T-cell (primary cell): ENCODE data around the gene MED27. TPM values are rescaled to one million over a fixed set of nuclear protein-coding genes. Genes with fewer than 3 reads are reported as not detected.

ENCODE experiments used
- ATAC-seq, 4 experiments: fragments of 200-7000 bp in 3 of 4; fragments of 150-1000 bp in 1 of 4; cut with Tn5 transposase; replicated peaks in 1 of 4; 1 replicate in 3 of 4; 2 replicates in 1 of 4; pipeline ENCODE4 v1.10.0; 2021; ENCODE audit warnings: moderate library complexity in 3 of 4, mild to moderate bottlenecking in 2 of 4, moderate number of reproducible peaks in 1 of 4
- CTCF ChIA-PET, 2 donors: fragments of 300-600 bp; sonication (Branson Sonifier 250); formaldehyde crosslinking; loops; one replicate each; lab custom pipeline; 2022; ENCODE audit warnings: antibody characterized with exemption in 2 of 2; lab: Charles Lee
- POLR2A ChIA-PET, 2 donors: fragments of 300-600 bp; sonication (Branson Sonifier 250); formaldehyde crosslinking; loops; one replicate each; lab custom pipeline; 2022; ENCODE audit warnings: antibody characterized with exemption in 2 of 2; lab: Charles Lee
- DNase-seq, 35 experiments: peaks; one replicate each; pipeline versions ENCODE4 v3.0.0 to v3.0.0-alpha.2; 2013 to 2023
- H3K27ac ChIP-seq: one replicate; pipeline ENCODE4 v1.5.1; 2013; ENCODE audit warnings: low read length
- H3K27me3 ChIP-seq, 2 experiments: replicated peaks in 1 of 2; 1 replicate in 1 of 2; 2 replicates in 1 of 2; pipeline versions ENCODE4 v1.6.1 to v1.7.0; 2013; ENCODE audit warnings: low read length in 1 of 2, mixed read lengths in 1 of 2; ENCODE audit not compliant: control insufficient read depth in 2 of 2, insufficient read depth in 2 of 2; ENCODE audit errors: extremely low read depth in 1 of 2
- H3K36me3 ChIP-seq, 2 donors: 1 replicate in 1 of 2; 2 replicates in 1 of 2; pipeline versions ENCODE4 v1.6.1 to v1.7.0; 2013; ENCODE audit warnings: low read length in 1 of 2; ENCODE audit not compliant: control insufficient read depth in 2 of 2, insufficient read depth in 1 of 2; ENCODE audit errors: extremely low read depth in 1 of 2
- H3K4me1 ChIP-seq, 2 experiments: 1 replicate in 1 of 2; 2 replicates in 1 of 2; pipeline versions ENCODE4 v1.6.1 to v1.7.0; 2013; ENCODE audit warnings: low read length in 2 of 2, mixed read lengths in 1 of 2; ENCODE audit not compliant: insufficient read depth in 2 of 2, control insufficient read depth in 1 of 2; ENCODE audit errors: extremely low read depth in 1 of 2
- H3K4me3 ChIP-seq, 2 donors: 1 replicate in 1 of 2; 2 replicates in 1 of 2; pipeline versions ENCODE4 v1.5.1 to v1.7.0; 2013; ENCODE audit warnings: mild to moderate bottlenecking in 2 of 2, low read length in 1 of 2, moderate library complexity in 1 of 2; ENCODE audit not compliant: control insufficient read depth in 1 of 2; ENCODE audit errors: extremely low read depth in 1 of 2
- H3K9me3 ChIP-seq: 2 replicates; pipeline ENCODE4 v1.7.0; 2013
- H3K27ac Mint-ChIP-seq, 2 donors: one replicate each; pipeline ENCODE4 v1.8.0; 2020 to 2021; ENCODE audit warnings: mild to moderate bottlenecking in 2 of 2, mixed read lengths in 2 of 2
- H3K27me3 Mint-ChIP-seq, 2 donors: one replicate each; pipeline ENCODE4 v1.8.0; 2021 to 2022; ENCODE audit warnings: mixed read lengths in 2 of 2
- H3K36me3 Mint-ChIP-seq: one replicate; pipeline ENCODE4 v1.8.0; 2021; ENCODE audit warnings: mixed read lengths
- H3K4me1 Mint-ChIP-seq, 3 donors: one replicate each; pipeline ENCODE4 v1.8.0; 2020 to 2022; ENCODE audit warnings: mixed read lengths in 3 of 3, mild to moderate bottlenecking in 1 of 3
- H3K4me3 Mint-ChIP-seq, 3 donors: one replicate each; pipeline ENCODE4 v1.8.0; 2020 to 2022; ENCODE audit warnings: mild to moderate bottlenecking in 3 of 3, mixed read lengths in 3 of 3, moderate library complexity in 3 of 3
- H3K9me3 Mint-ChIP-seq, 3 donors: one replicate each; pipeline ENCODE4 v1.8.0; 2020 to 2022; ENCODE audit warnings: mixed read lengths in 3 of 3
- WGBS: methylation state at CpG from one replicate; pipeline ENCODE4 v1.1.5; 2013; ENCODE audit warnings: missing lambda C conversion rate; ENCODE audit not compliant: insufficient coverage; 5-methylcytosine and 5-hydroxymethylcytosine counted together
- total RNA-seq, 35 experiments: library from RNA in 6 of 35; stranded (reverse) in 6 of 35; fragments of 120-200 nt in 1 of 35; gene quantifications; one replicate each; pipeline versions ENCODE4 v1.2.1 to v1.2.4 and lab custom pipeline; 2013 to 2026

Gene MED27
- total RNA-seq, 5 donors from 2014 or later (not counting 1 experiment from before 2014, with no cell fraction given), result 15.0 to 26.7 (median 17.6) TPM

DNA sequence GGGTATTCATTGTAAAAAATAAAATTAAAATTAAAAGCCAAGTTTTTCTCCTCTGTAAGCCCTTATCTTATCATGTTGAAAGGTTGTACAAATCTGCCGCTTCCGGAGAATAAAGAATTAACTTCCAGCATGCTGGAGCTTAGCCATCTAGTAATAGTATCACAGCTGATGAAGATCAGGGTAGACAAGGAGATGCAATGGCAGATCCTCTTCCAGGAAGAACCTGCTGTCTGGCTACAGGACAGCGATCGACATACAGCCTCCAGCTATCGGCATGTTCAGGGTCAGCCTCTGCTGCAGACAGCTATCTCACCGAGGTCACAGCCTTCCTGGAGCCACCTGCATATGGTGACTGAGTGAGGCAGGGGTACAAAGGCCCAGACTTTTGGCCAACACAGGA, 82.6 kb downstream of the MED27 start:
- H3K4me3 Mint-ChIP-seq, result no peak overlapping the region
- ATAC-seq (no peak), DNase-seq (no peak)
- 100% methylated on average over 4 of the region's 6 CpGs for WGBS
- H3K36me3 Mint-ChIP-seq, result peaks cover 49% of the 10 kb centered on the region
- no peaks in the 10 kb centered on the region for H3K9me3 ChIP-seq
- no peaks in the 10 kb centered on the region for H3K27me3 ChIP-seq
- no peaks in the 10 kb centered on the region for H3K27me3 Mint-ChIP-seq
- CTCF ChIA-PET, result no interaction called here
- peaks cover 0 to 14% (median 13%) of the 10 kb centered on the region in 3 donors for H3K4me1 Mint-ChIP-seq
- H3K27ac Mint-ChIP-seq, result no peak overlapping the region
- H3K4me3 ChIP-seq, result no peak overlapping the region
- H3K4me1 ChIP-seq, result no peaks in the 10 kb centered on the region
- POLR2A ChIA-PET, result no interaction called here
- H3K9me3 Mint-ChIP-seq, result no peaks in the 10 kb centered on the region
- no peak overlapping the region for H3K27ac ChIP-seq
- peaks cover 0 to 10% of the 10 kb centered on the region in 2 donors for H3K36me3 ChIP-seq

DNA sequence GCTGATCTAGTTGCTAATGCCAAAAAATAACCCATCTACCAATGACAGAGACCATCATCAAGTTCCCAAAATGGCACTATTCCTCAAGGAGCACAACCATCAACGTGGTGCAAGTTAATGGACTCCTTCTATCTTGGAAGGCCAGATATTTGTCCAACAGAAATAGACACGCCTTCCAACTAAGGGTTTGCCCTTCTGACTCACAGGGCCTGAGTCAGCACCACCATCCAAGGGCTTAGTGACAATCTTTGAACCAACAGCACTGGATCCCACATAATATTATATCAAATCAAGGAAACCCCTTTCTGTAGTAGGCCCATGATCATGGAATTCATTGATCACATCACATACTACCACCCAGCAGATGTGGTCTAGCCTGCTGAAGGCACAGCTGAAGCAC, 84.3 kb downstream of the MED27 start:
- H3K9me3 Mint-ChIP-seq, result no peaks in the 10 kb centered on the region
- WGBS, result 100% methylated on average over 1 of the region's 2 CpGs
- H3K9me3 ChIP-seq, result no peaks in the 10 kb centered on the region
- peaks cover 36% of the 10 kb centered on the region for H3K36me3 Mint-ChIP-seq
- H3K27me3 Mint-ChIP-seq, result no peaks in the 10 kb centered on the region
- H3K4me1 Mint-ChIP-seq, result peaks cover 0 to 14% (median 11%) of the 10 kb centered on the region in 3 donors
- no peak overlapping the region for H3K4me3 ChIP-seq
- no peak overlapping the region for H3K4me3 Mint-ChIP-seq
- DNase-seq (no peak), ATAC-seq (no peak)
- H3K27me3 ChIP-seq, result no peaks in the 10 kb centered on the region
- H3K36me3 ChIP-seq, result peaks cover 0 to 10% of the 10 kb centered on the region in 2 donors
- H3K4me1 ChIP-seq, result no peaks in the 10 kb centered on the region
- no peak overlapping the region for H3K27ac ChIP-seq
- no peak overlapping the region for H3K27ac Mint-ChIP-seq
- POLR2A ChIA-PET, result no interaction called here
- CTCF ChIA-PET, result no interaction called here

DNA sequence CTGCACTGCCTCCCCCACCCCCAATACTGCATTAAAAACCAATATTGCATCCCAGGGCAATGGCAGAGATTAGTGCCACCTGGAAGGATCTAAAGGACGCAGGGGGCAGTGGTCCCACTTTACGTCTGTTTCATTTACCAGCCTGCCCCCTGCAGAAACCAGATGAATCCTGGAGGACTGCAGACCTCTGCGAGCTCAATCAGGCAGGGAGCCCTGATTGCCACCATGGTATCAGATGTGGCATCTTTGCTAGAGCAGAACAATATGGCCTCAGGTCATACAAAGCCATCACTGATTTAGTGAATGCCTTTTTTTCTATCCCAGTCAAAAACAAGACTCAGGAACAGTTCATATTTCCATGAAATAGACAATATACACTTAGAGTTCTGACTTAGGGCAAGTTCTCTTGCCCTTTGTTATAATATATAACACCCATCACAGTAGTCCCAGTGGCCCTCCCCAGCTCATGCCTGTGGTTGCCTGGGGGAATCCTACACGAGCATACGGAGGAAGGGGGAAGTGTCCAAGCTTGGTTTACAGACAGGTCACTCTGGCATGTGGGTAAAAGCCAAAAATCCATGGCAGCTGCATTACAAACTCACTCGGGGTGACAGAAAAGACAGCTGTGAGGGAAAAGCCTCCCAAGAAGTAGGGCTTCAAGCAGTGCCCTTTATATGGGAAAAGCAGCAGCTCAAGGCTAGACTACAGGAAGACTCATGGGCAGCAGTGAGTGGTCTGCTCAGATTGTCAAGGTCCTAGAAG, 85.1 kb downstream of the MED27 start:
- ATAC-seq (no peak), DNase-seq (no peak)
- Mint-ChIP-seq H3K27me3 (no peaks in the 10 kb centered on the region), H3K4me3 (no peak overlapping the region), H3K27ac (no peak overlapping the region), H3K4me1 (peaks cover 0 to 7% (median 6%) of the 10 kb centered on the region in 3 donors), H3K36me3 (peaks cover 36% of the 10 kb centered on the region), H3K9me3 (no peaks in the 10 kb centered on the region)
- Histone ChIP-seq H3K27ac (no peak overlapping the region), H3K36me3 (peaks cover 0 to 10% of the 10 kb centered on the region in 2 donors), H3K4me3 (no peak overlapping the region), H3K9me3 (no peaks in the 10 kb centered on the region), H3K4me1 (no peaks in the 10 kb centered on the region), H3K27me3 (no peaks in the 10 kb centered on the region)
- CTCF ChIA-PET, result no interaction called here
- 91% methylated on average over 5 of the region's 6 CpGs for WGBS
- POLR2A ChIA-PET, result no interaction called here

DNA sequence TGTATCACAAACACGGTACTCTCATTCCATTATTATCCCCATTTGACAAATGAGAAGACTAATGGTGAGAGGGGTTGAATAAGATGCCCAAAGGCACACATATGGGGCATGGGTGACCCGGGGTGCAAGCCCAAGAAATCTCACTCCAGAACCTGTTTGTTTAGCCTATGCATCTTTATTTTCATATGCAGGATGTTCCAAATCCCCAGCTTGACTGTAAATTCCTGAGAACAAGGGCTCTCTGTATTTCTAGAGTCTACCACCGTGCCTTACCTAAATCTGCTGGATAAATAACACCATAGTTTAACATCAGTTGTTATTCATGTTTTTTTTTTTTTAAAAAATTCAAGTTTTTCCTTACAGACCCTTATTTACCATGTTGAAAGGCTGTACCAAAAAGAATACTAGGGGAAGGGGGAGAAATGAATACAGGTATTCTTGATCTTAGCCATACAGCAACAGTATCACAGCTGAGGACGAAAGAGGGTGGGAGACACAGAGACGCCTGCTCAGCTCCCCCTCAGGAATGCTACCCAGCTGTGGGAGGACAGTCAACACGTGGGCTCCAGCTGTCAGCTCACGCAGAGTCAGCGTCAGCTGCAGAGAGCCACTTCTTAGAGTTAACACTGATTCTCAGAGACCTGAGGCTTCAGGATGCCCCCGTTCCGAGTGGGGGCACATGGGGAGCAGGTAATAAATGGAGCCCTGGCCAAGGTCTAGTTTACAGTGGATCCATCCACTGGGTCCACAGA, 86.6 kb downstream of the MED27 start:
- H3K4me1 ChIP-seq, result no peaks in the 10 kb centered on the region
- H3K4me1 Mint-ChIP-seq, result peaks cover 0 to 4% (median 2%) of the 10 kb centered on the region in 3 donors
- CTCF ChIA-PET, result no interaction called here
- POLR2A ChIA-PET, result no interaction called here
- no peaks in the 10 kb centered on the region for H3K27me3 Mint-ChIP-seq
- H3K27ac Mint-ChIP-seq, result no peak overlapping the region
- no peak overlapping the region for H3K27ac ChIP-seq
- no peak overlapping the region for H3K4me3 ChIP-seq
- H3K9me3 Mint-ChIP-seq, result no peaks in the 10 kb centered on the region
- ATAC-seq, result no peak
- no peak overlapping the region for H3K4me3 Mint-ChIP-seq
- peaks cover 0 to 10% of the 10 kb centered on the region in 2 donors for H3K36me3 ChIP-seq
- no peaks in the 10 kb centered on the region for H3K27me3 ChIP-seq
- DNase-seq, result no peak
- 96% methylated on average over 8 of the region's 10 CpGs for WGBS
- H3K9me3 ChIP-seq, result no peaks in the 10 kb centered on the region
- H3K36me3 Mint-ChIP-seq, result peaks cover 32% of the 10 kb centered on the region

DNA sequence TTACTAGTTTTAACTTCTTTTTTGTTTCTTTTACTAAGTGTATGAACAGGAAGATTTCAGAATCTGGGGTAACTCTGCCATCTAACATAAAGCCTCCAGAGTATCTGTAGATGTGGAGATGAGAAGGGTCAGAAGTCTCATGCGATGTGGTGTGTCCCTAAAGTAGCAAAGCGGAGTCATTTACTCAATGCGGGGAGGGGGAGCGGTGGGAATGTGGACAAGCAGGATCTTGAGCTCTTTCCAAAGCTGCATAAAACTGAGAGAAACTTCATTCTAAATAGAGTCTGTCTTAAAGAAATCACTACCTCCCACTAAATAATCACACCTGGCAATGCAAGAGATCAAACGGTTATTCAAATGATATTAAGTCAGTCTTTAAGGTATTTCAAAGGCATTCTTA, 92.4 kb downstream of the MED27 start:
- no peak for DNase-seq
- 100% methylated on average over 3 of the region's 5 CpGs for WGBS
- Mint-ChIP-seq H3K36me3 (peaks cover 7% of the 10 kb centered on the region), H3K4me3 (no peak overlapping the region), H3K27ac (no peak overlapping the region), H3K4me1 (peaks cover 0 to 5% (median 4%) of the 10 kb centered on the region in 3 donors), H3K9me3 (no peaks in the 10 kb centered on the region), H3K27me3 (no peaks in the 10 kb centered on the region)
- Histone ChIP-seq H3K27ac (no peak overlapping the region), H3K4me3 (no peak overlapping the region), H3K27me3 (no peaks in the 10 kb centered on the region), H3K9me3 (no peaks in the 10 kb centered on the region), H3K36me3 (no peaks in the 10 kb centered on the region), H3K4me1 (no peaks in the 10 kb centered on the region)
- POLR2A ChIA-PET, result interaction anchor here in 1 of 2 donors (0.6 kb wide), 1 partner anchor 75 kb away, joined by 3 read pairs; no protein-coding TSS in a partner anchor
- CTCF ChIA-PET, result no interaction called here
- no peak for ATAC-seq

DNA sequence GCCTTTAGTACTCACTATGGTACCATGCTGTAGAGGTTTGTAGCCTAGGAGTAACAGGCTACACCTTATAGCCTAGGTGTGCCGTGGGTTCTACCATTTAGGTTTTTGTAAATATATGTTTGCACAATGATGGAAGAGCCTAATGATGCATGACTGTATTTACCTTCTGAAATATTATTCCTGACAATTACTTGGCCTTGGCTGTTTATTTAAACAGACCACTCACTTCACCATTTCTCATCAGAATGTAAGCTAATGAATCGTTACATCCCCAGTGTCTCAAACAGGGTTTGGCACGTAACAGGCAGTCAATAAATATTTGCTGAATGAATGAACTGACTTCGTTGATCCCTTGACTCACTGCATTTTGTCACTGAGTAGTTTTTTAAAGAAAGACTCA, 93.1 kb downstream of the MED27 start:
- no peak overlapping the region for H3K4me3 Mint-ChIP-seq
- no peak for ATAC-seq
- H3K27me3 Mint-ChIP-seq, result no peaks in the 10 kb centered on the region
- no peaks in the 10 kb centered on the region for H3K9me3 ChIP-seq
- H3K4me3 ChIP-seq, result no peak overlapping the region
- peaks cover 7% of the 10 kb centered on the region for H3K36me3 Mint-ChIP-seq
- no peak for DNase-seq
- no peak overlapping the region for H3K27ac ChIP-seq
- 87% methylated on average over 3 of the region's 4 CpGs for WGBS
- no peaks in the 10 kb centered on the region for H3K4me1 ChIP-seq
- H3K4me1 Mint-ChIP-seq, result peaks cover 0 to 5% (median 4%) of the 10 kb centered on the region in 3 donors
- no peak overlapping the region for H3K27ac Mint-ChIP-seq
- ChIA-PET CTCF (interaction anchor here in 1 of 2 donors (0.6 kb wide), 1 partner anchor 1740 kb away, joined by 4 read pairs; no protein-coding TSS in a partner anchor), POLR2A (no interaction called here)
- no peaks in the 10 kb centered on the region for H3K9me3 Mint-ChIP-seq
- no peaks in the 10 kb centered on the region for H3K36me3 ChIP-seq
- no peaks in the 10 kb centered on the region for H3K27me3 ChIP-seq
